ENCODE data around the gene TBC1D9B. TPM values are rescaled to one million over a fixed set of nuclear protein-coding genes. Genes with fewer than 3 reads are reported as not detected.
A peak's percentile ranks its signal among the peaks of the same experiment; 100 is the strongest.

Gene TBC1D9B
- total RNA-seq, 4 donors from 2014 or later: 58.8 to 2,513 (median 108) TPM

DNA sequence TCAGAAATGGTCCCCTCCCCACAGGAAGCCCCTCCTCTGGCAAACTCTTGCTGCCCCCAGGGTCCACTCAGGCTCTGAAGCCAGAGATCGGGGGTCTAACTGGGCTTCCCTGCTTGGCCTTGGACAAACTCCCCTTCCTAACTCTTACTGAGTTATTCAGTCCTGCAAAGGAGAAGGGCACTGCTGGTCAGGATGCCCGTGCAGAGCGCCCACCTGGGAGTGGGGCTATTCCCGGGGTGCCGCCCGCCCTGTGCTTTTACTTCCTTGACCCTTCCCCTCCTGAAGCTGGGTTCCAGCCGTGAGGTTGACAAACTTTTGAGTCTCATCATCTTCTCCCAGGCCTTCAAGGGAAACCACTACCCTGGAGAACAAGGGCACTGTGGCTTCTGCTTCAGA is 4.9 kb downstream of the TBC1D9B start:
- H3K9me3 ChIP-seq: no peaks in the 10 kb centered on the region
- no peaks in the 10 kb centered on the region for H3K27me3 ChIP-seq
- peaks cover 0 to 8% of the 10 kb centered on the region in 2 donors for H3K4me1 ChIP-seq
- TF ChIP-seq POLR2A (IDR thresholded peaks at IDR 0.05) (no peak), CTCF (IDR thresholded peaks at IDR 0.05) (no peak)
- no peaks in the 10 kb centered on the region for H3K36me3 ChIP-seq
- no peak overlapping the region for H3K4me3 ChIP-seq
- no peak for DNase-seq
- intact Hi-C loops (cut with DNase I; ENCODE audit: low total_unique reads): no loop called here
- peak overlapping the region; percentile 28 to 35 for H3K27ac ChIP-seq

DNA sequence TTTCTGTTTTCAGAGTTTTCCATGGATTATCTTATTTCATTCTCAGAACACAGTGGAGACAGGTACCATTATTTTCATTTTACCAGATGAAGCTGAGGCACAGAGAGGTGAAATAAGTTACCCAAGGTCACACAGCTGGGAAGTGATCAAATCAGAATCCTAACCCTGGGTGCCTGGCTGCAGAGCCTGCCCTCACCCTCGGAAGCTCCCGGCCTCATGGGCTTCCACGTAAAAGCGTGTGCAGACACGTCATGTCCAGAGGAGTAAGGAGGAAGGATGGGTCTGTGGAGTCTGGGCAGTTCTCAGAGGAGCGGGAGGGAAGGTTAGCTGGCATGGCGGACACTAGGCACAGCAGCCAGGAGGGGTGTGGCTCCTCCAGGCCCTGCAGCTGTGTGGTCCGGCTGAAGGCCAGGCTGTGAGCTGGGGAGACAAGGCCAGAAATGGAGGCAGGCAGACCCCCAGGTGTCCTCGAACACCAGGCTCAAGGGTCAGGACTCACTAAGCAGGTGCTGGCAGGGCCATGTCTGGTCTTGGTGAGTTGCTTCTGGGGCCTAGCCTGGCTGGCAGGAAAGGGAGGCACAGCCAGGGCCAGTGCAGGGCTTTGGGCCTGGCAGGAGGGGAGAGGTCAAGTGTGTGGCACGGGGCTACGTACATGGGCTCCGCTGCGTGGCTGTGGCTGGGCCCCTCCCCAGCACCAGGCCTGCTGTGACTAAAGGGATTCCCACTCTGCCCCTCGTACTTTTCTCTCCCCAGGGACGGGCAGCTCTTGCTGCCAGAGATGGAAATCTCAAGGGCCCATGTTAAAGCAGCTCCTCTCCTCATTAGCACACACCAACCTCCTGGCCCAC is 5.6 kb downstream of the TBC1D9B start:
- Histone ChIP-seq H3K4me1 (peaks cover 0 to 8% of the 10 kb centered on the region in 2 donors), H3K4me3 (no peak overlapping the region), H3K27ac (peak overlapping the region; percentile 35 to 45), H3K27me3 (no peaks in the 10 kb centered on the region), H3K9me3 (no peaks in the 10 kb centered on the region), H3K36me3 (no peaks in the 10 kb centered on the region)
- TF ChIP-seq POLR2A (IDR thresholded peaks at IDR 0.05): no peak
- no peak for TF ChIP-seq CTCF (IDR thresholded peaks at IDR 0.05)
- DNase-seq: no peak
- intact Hi-C loops (cut with DNase I; ENCODE audit: low total_unique reads): no loop called here

- Histone ChIP-seq H3K9me3 (no peaks in the 10 kb centered on the region), H3K4me1 (peaks cover 0 to 4% of the 10 kb centered on the region in 2 donors), H3K27ac (peak overlapping the region; percentile 45 to 56), H3K36me3 (no peaks in the 10 kb centered on the region), H3K27me3 (no peaks in the 10 kb centered on the region), H3K4me3 (no peak overlapping the region)
- DNase-seq: no peak
- intact Hi-C loops (cut with DNase I; ENCODE audit: low total_unique reads): no loop called here
- TF ChIP-seq CTCF (IDR thresholded peaks at IDR 0.05): no peak
- no peak for TF ChIP-seq POLR2A (IDR thresholded peaks at IDR 0.05)
Observed at GRCh38 chr5:179901462-179901861, 6.2 kb downstream of the TBC1D9B start.

- no peak for TF ChIP-seq POLR2A (IDR thresholded peaks at IDR 0.05)
- no peak for TF ChIP-seq CTCF (IDR thresholded peaks at IDR 0.05)
- DNase-seq: no peak
- H3K4me3 ChIP-seq: no peak overlapping the region
- H3K27me3 ChIP-seq: no peaks in the 10 kb centered on the region
- no peaks in the 10 kb centered on the region for H3K4me1 ChIP-seq
- intact Hi-C loops (cut with DNase I; ENCODE audit: low total_unique reads): no loop called here
- H3K27ac ChIP-seq: peak overlapping the region; percentile 45 to 56
- H3K9me3 ChIP-seq: no peaks in the 10 kb centered on the region
- H3K36me3 ChIP-seq: no peaks in the 10 kb centered on the region
Observed at GRCh38 chr5:179900711-179901110, 7.0 kb downstream of the TBC1D9B start.

- H3K4me1 ChIP-seq: no peaks in the 10 kb centered on the region
- peak overlapping the region in 1 of 2 donors; percentile 45 for H3K27ac ChIP-seq
- H3K9me3 ChIP-seq: no peaks in the 10 kb centered on the region
- no peak for DNase-seq
- no peaks in the 10 kb centered on the region for H3K27me3 ChIP-seq
- H3K36me3 ChIP-seq: no peaks in the 10 kb centered on the region
- H3K4me3 ChIP-seq: no peak overlapping the region
- TF ChIP-seq POLR2A (IDR thresholded peaks at IDR 0.05): no peak
- no peak for TF ChIP-seq CTCF (IDR thresholded peaks at IDR 0.05)
- intact Hi-C loops (cut with DNase I; ENCODE audit: low total_unique reads): no loop called here
Observed at GRCh38 chr5:179900206-179900605, 7.5 kb downstream of the TBC1D9B start.

Data from uterus (tissue), 4 donors.